ENCODE results near the gene ARHGAP24. TPM values are rescaled to one million over a fixed set of nuclear protein-coding genes. Genes with fewer than 3 reads are reported as not detected.

ARHGAP24 gene
- total RNA-seq, 2 donors from 2014 or later = not detected

DNA sequence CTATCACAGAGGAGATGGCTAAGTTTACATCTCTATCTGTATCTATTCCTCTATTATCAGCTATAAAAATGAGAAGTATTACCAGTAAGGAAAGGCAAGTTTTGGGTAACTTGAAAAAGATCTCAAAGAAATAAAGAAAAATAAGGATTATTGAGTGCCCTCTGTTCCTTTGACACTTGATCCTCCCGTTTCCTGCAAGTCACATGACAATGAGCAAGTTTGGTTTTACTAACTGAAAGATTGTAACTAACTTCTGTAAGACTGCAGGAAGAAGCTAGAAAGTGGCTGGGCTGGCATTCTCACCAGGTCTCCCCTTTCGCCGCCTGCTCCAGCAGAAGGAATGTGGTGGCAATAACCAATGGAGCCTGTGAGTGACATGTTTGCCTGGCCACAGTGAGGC lies 59.2 kb downstream of the ARHGAP24 start:
- no peaks in the 10 kb centered on the region for H3K36me3 Mint-ChIP-seq
- DNase-seq (ENCODE audit: low spot score in 2 of 2) (no peak), ATAC-seq (no peak)
- peak overlapping the region in 1 of 2 donors; percentile 78 for H3K27ac Mint-ChIP-seq
- H3K9me3 Mint-ChIP-seq = no peaks in the 10 kb centered on the region

DNA sequence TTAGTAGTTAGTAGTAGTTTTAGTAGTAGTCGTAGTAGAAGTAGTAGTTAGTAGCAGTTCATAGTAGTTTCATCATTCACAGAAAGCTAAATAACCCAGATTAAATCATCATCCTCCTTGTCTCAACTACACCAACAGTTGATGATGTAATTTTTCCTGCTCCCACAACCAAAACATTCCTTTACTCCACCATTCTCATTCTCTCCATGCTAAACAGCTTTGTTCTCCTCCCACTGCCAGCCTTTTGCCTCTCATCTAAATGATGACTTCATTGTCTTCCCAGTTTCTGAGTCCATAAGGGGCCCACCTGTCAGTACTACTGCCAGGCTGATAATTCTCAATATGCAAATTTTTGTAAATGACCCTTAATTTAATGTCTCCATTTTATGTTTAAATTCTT lies 68.9 kb downstream of the ARHGAP24 start:
- H3K36me3 Mint-ChIP-seq = no peaks in the 10 kb centered on the region
- no peak for ATAC-seq

DNA sequence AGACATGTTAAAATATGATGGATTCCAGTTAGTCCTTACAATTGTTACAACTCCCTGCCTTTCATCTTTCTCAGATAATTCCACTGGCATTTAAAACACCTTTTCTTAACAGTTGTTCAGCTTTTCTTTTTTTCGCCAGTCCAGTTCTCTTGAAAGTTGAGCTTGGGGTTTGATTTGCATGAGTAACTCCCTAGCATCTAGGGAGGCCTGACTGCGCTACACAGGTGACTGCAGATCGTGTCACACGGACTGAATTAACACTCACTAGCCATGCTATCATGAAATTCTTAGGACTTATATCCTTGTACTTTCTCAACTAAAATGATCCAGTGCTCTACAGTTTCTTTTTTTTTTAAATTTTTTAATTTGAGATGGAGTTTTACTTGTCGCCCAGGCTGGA lies 69.8 kb downstream of the ARHGAP24 start:
- no peaks in the 10 kb centered on the region for H3K36me3 Mint-ChIP-seq
- DNase-seq (ENCODE audit: low spot score in 2 of 2) = no peak
- H3K9me3 Mint-ChIP-seq = peaks cover 4% of the 10 kb centered on the region in 2 donors
- H3K27ac Mint-ChIP-seq = no peak overlapping the region
- ATAC-seq = no peak

More for the DNA sequence above, 68.9 kb downstream of the ARHGAP24 start:
- DNase-seq (ENCODE audit: low spot score in 2 of 2) = no peak
- H3K9me3 Mint-ChIP-seq = peaks cover 2 to 4% of the 10 kb centered on the region in 2 donors
- no peak overlapping the region for H3K27ac Mint-ChIP-seq

DNA sequence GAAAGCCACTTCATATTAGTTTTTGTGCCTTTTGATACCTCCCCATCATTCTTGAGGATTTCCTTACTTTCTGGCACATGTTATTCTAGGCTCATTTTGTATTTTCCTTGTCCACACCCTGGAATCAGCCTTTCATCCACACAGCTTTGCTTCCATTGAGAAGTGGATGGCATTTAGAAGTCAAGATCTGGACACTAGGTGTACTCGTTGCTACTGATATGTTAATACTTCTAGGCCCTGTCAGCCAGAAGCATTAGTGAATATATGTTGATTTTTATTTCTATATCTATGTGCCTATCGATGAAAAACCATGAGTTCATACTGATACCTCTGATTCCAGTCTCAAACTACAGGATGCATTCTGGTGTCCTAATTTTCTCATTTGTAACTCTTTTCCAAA lies 73.2 kb downstream of the ARHGAP24 start:
- no peak overlapping the region for H3K27ac Mint-ChIP-seq
- H3K36me3 Mint-ChIP-seq = no peaks in the 10 kb centered on the region
- ATAC-seq = no peak
- no peak for DNase-seq (ENCODE audit: low spot score in 2 of 2)
- H3K9me3 Mint-ChIP-seq = peaks cover 6 to 13% of the 10 kb centered on the region in 2 donors

DNA sequence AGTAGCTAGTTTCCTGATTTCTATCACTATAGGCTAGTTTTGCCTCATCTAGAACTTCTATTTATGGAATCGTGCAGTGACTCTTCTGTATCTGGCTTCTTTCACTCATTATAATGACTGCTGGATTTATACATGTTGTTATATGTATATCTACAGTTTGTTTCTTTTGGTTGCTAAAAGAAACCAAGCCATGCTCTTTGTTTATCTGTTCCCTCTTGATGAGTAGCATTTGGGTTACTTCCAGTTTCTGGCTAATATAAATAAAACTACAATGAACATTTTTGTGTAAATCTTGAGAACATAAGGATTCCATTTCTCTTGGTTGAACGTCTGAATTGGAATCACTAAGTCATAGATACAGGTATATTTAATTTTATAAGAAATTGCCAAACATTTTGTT lies 73.9 kb downstream of the ARHGAP24 start:
- Mint-ChIP-seq H3K36me3 (peaks cover 1 to 2% of the 10 kb centered on the region in 2 donors), H3K9me3 (peaks cover 7 to 18% of the 10 kb centered on the region in 2 donors), H3K27ac (no peak overlapping the region)
- ATAC-seq = no peak
- no peak for DNase-seq (ENCODE audit: low spot score in 2 of 2)

DNA sequence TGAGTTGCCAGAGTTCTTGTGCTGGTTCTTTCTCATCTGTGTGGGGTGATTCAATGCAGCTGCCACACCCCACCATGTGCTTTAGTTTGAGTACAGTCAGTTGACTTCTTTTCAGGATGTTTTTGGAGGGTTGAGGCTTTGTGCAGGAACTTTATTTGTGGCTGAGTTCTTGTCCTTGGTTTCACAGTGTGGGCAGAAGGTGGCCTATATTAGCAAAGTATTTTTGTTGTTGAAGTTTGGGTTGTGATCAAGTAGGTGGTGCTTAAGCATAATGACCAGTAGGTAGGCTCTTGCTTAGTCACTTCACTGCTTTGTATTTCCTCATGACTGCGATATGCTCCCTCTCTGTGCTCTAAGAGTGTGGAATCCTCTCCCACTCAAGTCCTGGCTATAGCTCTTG lies 80.3 kb downstream of the ARHGAP24 start:
- Mint-ChIP-seq H3K9me3 (peaks cover 16 to 33% of the 10 kb centered on the region in 2 donors), H3K27ac (no peak overlapping the region), H3K36me3 (peaks cover 7 to 14% of the 10 kb centered on the region in 2 donors)
- no peak for DNase-seq (ENCODE audit: low spot score in 2 of 2)
- no peak for ATAC-seq

DNA sequence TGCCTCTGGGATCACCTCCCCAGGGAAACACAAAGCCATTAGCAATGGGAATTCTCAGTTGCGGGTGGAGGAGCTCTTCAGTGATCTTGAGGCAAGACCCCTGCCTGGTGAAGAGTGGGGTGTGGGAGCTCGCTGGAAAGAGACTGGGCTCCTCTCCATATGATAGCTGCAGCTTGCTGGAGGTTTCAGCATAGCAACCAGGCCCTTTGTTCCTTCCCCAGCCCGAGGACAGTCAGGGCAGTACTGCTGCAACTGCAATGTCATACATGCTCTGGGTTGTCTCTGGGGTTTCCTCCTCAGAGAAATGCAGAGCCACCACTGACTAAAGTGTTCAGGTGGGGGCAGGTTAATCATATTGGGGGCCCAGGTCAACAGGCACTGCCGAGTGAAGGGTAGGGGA lies 81.3 kb downstream of the ARHGAP24 start:
- Mint-ChIP-seq H3K36me3 (peaks cover 7 to 14% of the 10 kb centered on the region in 2 donors), H3K9me3 (peaks cover 20 to 32% of the 10 kb centered on the region in 2 donors), H3K27ac (no peak overlapping the region)
- ATAC-seq (no peak), DNase-seq (ENCODE audit: low spot score in 2 of 2) (no peak)

DNA sequence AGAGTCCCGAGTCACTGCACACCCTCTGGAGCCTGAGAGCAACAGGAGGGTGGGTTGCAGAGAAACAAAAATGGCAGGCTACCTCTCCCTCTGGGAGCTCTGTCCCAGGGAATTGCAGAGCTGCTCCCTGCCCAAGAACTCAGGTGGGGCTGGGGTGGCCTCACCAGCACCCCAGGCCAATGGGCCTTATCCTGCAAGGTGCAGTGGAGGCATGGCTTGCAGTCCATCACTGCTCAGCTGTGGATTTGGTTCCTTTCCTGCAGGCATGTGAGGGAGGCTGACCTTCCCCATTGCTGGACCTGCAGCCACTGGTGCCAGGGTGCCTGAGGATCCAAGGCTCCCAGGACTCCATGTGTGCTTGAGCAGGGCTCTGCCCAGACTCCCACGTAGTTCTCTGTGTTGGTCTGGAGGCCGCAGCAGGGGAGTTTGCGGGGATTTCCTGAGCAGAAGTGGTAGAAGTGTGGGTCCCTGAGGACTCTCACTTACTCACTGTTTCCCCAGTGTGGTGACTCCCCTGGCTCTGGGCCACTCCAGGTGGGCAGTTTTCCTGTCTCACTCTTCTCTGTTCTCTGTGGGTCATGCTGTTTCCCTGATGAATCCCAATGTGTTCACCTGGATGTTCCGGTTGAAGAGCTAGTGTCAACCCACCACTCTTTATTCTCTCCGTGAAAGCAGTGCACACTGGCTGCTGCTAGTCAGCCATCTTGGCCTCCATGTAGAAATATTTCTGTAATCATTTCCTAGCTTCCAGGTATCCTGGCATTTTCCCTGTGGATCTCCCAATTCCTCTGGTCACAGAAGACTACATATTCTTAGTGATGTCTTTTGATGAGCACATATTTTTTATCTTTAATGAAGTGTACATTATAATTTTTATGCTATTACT lies 82.3 kb downstream of the ARHGAP24 start:
- Mint-ChIP-seq H3K36me3 (peaks cover 7 to 14% of the 10 kb centered on the region in 2 donors), H3K9me3 (peaks cover 21 to 25% of the 10 kb centered on the region in 2 donors), H3K27ac (no peak overlapping the region)
- no peak for DNase-seq (ENCODE audit: low spot score in 2 of 2)
- peak in 1 of 2 donors; percentile 14 for ATAC-seq

DNA sequence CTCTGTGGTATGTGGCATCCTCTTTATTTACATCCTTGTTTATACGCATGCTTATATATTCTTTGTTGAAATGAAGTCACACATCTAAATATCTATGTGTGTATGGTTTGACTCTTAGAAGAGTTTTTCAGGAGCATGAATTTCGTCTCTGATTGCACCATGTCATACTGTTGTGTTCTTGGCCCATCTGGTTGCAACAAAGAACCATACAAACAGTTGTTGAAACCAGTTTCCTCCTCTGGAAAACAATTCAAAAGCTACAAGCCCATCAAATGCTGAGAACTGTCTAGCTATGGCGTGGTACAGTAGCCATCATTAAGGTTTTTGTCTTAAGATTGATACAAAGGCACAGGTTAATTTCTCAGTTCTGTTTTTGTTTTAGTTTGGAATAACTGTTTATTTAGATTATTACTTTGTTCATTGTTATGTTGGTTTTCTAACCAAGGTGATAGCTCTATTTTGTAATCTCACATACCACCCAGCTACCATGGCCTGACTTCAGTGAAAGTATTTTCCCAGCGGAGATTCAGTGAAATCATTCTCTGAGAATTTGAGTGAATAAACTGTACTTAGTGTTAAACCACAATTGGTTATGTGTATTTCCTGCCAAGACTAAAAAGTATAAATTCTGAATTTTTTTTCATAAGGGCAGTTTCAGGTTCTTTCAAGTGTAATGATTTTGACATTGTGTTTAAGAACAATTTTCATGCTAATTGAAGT lies 91.0 kb downstream of the ARHGAP24 start:
- Mint-ChIP-seq H3K36me3 (no peaks in the 10 kb centered on the region), H3K27ac (no peak overlapping the region), H3K9me3 (peaks cover 9 to 14% of the 10 kb centered on the region in 2 donors)
- ATAC-seq = no peak
- DNase-seq (ENCODE audit: low spot score in 2 of 2) = no peak

DNA sequence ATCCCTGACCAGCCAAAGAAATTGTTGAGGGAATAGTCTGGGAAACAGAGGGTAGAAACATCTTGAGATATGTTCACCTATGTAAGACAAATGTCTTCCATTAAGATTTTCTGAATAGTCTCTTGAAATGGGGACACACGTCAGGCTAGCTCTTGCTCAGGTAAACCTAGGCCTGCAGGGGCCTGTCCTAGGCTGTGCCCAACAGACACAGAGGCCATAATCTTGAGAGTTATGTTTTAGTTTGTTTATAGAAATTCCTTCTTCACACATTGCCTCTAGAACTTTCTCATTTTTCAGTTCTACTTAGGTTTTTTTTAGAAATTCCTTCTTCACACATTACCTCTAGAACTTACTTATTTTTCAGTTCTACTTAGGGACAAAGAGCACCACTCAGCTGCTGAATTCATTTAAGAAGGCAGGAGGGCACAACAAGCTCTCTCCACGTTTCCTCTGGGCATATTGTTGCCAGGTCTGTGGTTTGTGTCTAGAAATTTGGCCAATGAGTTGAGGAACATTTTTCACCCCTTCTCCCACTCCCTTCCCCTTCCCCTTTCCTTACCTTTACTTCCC lies 94.9 kb downstream of the ARHGAP24 start:
- Mint-ChIP-seq H3K9me3 (peaks cover 0 to 4% of the 10 kb centered on the region in 2 donors), H3K27ac (no peak overlapping the region), H3K36me3 (no peaks in the 10 kb centered on the region)
- ATAC-seq (no peak), DNase-seq (ENCODE audit: low spot score in 2 of 2) (no peak)

DNA sequence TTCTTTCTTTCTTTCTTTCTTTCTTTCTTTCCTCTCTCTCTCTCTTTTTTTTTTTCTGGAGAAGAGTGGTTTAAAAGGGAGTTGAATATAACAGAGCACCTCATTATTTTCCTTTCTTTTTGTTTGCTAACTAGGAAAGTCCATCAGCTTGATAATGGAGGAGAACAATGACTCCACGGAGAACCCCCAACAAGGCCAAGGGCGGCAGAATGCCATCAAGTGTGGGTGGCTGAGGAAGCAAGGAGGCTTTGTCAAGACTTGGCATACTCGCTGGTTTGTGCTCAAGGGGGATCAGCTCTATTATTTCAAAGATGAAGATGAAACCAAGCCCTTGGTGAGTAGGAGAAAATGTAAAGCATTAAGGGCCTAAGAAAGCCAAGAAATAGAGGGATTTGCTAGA lies 95.4 kb downstream of the ARHGAP24 start:
- DNase-seq (ENCODE audit: low spot score in 2 of 2) = no peak
- Mint-ChIP-seq H3K27ac (no peak overlapping the region), H3K9me3 (peaks cover 0 to 4% of the 10 kb centered on the region in 2 donors), H3K36me3 (no peaks in the 10 kb centered on the region)
- ATAC-seq = no peak

DNA sequence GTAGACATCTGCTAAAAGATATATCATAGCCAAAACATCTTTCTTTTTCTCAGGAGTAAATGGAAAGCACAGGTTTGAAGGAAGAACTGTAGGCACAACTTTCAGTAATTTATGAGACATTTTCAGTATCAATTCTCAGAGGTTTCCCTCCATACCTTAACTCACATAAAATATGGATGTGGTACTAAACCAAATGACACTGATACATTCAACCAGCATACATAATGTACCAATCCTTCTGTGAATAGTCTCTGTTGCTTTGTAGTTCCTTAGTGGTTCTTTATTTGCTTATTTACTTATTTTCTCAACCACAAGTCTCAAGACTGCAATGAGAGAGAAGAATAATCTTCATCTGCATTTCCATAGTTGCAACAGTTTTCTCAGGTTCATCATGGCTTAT lies 96.1 kb downstream of the ARHGAP24 start:
- Mint-ChIP-seq H3K27ac (no peak overlapping the region), H3K9me3 (peaks cover 0 to 4% of the 10 kb centered on the region in 2 donors), H3K36me3 (no peaks in the 10 kb centered on the region)
- DNase-seq (ENCODE audit: low spot score in 2 of 2) = no peak
- no peak for ATAC-seq

DNA sequence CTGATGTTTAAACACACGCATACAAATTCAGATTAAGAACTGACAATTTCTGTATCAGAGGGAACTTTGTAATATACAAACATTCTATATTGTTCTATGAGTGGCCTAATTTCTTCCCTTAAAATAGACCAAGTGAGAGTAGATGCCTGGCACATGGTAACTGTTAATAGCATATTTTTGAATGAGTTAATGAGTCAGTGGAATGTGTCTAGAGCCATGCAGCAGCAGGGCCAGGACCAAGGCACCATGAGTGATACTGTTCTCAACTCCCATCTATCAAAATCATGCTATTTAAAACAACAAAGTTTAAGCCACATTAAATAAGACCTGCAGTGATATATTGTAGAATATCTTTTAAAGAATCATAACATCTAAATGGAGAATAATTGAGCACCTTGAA lies 98.3 kb downstream of the ARHGAP24 start:
- no peak overlapping the region for H3K27ac Mint-ChIP-seq
- no peak for ATAC-seq
- no peaks in the 10 kb centered on the region for H3K36me3 Mint-ChIP-seq
- DNase-seq (ENCODE audit: low spot score in 2 of 2) = no peak
- H3K9me3 Mint-ChIP-seq = peaks cover 0 to 11% of the 10 kb centered on the region in 2 donors

DNA sequence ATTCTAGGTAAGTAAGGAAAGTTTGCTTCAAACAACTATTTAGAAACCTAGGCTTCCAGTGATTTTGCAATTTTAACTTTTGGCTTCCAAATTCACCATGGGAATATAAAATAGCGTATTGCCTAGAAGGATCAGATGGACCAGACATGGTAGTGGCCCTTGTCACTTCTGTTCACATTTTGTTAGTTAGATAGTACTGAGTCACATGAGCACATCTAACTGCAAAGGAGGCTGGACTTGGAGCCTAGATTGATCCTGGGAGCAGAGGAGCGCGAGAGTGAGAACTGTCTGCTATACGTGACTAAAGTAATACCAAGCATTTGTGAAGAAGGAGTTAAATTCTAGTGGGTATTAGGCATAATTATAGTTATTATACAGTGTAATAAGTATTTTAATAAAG lies 102.4 kb downstream of the ARHGAP24 start:
- Mint-ChIP-seq H3K36me3 (no peaks in the 10 kb centered on the region), H3K27ac (no peak overlapping the region), H3K9me3 (peaks cover 0 to 7% of the 10 kb centered on the region in 2 donors)
- ATAC-seq (no peak), DNase-seq (ENCODE audit: low spot score in 2 of 2) (no peak)

DNA sequence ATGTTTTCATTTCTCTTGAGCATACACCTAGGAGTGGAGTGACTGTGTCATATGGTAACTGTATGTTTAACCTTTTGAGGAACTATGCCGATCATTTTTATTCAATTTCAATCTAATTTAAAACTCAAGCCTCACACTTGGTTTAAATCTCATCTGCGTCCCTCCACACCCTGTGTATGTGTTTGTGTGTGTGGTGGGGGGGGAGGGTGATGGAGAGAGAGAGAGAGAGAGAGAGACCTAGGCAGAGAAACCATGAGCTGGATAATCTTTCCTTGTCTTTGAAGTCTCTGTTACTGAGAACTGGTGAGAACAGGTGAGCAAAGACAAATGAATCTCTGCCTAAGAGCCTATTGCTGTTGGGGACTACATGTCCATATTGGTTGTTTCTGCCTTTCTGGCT lies 105.0 kb downstream of the ARHGAP24 start:
- DNase-seq (ENCODE audit: low spot score in 2 of 2) (no peak), ATAC-seq (no peak)
- peaks cover 0 to 7% of the 10 kb centered on the region in 2 donors for H3K9me3 Mint-ChIP-seq
- H3K27ac Mint-ChIP-seq = no peak overlapping the region
- H3K36me3 Mint-ChIP-seq = no peaks in the 10 kb centered on the region

DNA sequence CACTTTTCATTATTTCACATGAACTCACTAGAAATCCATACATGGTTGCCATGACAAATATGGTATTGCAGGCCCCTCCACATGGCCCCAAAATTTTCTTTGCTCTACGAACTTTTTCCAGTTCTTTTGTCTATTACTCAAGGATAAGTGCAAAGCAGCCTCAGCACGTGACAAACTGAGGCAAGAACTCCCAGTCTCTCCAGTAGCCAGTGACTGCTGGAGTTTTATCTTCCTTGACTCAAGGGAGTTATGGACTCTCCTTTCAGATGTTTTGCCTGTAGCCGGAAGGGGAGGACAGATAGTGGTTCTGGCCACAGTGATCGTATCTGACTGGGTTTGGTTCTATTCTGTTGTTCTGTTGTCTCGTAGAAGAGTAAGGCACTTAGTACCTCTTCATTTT lies 105.5 kb downstream of the ARHGAP24 start:
- Mint-ChIP-seq H3K27ac (no peak overlapping the region), H3K36me3 (no peaks in the 10 kb centered on the region), H3K9me3 (peaks cover 0 to 7% of the 10 kb centered on the region in 2 donors)
- DNase-seq (ENCODE audit: low spot score in 2 of 2) = no peak
- no peak for ATAC-seq

DNA sequence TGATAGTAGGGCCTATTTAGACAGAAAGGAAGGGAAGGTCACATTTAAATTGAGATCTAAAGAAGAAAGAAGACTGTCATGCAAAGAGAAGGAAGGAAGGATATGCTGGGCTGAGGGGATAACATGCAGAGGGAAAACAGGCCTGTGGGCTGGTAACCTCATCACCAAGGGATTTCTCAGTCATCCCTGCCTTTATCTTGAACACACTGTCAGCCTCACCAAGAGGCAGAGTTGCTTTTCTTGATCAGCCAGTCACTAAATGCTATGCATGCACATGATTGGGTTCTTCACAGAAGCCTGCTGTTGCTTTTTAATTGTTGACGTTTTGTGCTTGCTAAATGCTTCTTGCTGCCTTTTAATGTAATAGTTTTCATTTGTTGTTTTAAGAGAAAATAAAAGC lies 113.0 kb downstream of the ARHGAP24 start:
- H3K27ac Mint-ChIP-seq = no peak overlapping the region
- no peak for DNase-seq (ENCODE audit: low spot score in 2 of 2)
- ATAC-seq = no peak
- H3K9me3 Mint-ChIP-seq = peaks cover 9 to 10% of the 10 kb centered on the region in 2 donors
- no peaks in the 10 kb centered on the region for H3K36me3 Mint-ChIP-seq
